ENCODE results near the gene UBALD2.

- TF ChIP-seq YY1 (IDR thresholded peaks at IDR 0.05; ENCODE audit: insufficient read depth, insufficient read length): no peak
- TF ChIP-seq ZNF274 (IDR thresholded peaks at IDR 0.05; ENCODE audit: low read depth, low read length): no peak
- no peak for TF ChIP-seq SUZ12 (IDR thresholded peaks at IDR 0.05; ENCODE audit: extremely low read depth, insufficient read depth, insufficient read length)
Measured at GRCh38 chr17:76235883-76236282, 29.3 kb upstream of the UBALD2 start.

Measured in NT2/D1 (cell line).